T-helper 1 cell treated with Interleukin-12 subunit alpha and Interleukin-12 subunit beta and Interleukin-4 antibody, amounts not matched to agents 30 ng/mL and 1 ng/mL, for 36 hours (primary cell): ENCODE data around the gene ASXL3. TPM values are rescaled to one million over a fixed set of nuclear protein-coding genes. Genes with fewer than 3 reads are reported as not detected.

ENCODE experiments used
- intact Hi-C: fragments of 100-400 bp; cut with micrococcal nuclease; formaldehyde crosslinking; loops from one replicate; pipeline ENCODE4 v1.15.1; 2024
- total RNA-seq: library from RNA; stranded (reverse); gene quantifications from 2 replicates; pipeline ENCODE4 v1.2.3, GENCODE V29; 2022

ASXL3 gene
- total RNA-seq, 1 donor from 2014 or later, result not detected

DNA sequence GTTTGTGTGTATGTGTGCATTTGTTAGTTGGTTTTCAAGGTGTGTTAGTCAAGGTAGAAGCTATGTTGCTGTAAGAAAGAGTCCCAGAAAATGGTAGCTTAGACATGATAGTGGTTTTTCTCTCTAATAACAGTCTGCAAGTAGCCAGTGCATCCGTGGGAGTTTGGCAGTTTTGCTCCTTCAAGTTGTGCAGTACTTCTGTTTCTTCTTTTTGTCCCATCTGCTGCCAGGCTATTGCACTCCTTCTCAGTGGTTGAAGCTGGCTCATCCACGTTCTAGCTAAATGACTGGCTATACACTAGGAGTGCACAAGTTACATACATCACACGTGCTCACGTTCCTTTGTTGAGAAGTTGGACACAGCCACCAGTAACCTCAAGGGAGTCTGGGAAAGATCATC is 134.7 kb downstream of the ASXL3 start:
- intact Hi-C loops, result no loop called here

DNA sequence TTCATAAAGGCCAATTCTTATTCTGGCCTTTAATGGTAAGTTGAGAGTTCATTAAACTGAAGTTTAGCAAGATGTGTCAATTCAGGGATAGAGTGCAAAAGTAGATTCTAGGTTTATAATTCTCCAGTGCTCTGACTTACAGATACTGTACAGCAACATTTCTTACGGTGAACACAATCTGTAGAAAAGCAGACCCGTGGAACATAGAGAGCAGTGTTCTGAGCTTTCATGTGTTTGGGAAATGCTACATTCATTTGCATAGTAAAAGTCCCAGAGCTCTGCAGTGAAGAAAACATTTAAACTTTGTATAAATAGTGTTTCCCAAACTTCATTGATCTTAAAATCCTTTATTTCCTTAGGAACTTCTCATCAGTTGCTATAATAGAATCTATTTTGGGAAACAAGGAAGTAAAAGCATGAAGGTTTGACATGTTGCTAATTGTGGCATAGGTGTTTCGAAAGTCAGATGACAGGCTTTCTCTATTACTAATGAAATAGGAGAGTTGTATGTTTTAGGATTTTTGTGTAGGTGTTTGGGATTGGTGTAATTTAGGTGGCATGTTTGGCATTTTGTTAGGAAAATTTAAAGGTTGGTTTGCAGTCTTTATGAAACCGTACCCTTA is 138.2 kb downstream of the ASXL3 start:
- intact Hi-C loops, result no loop called here

DNA sequence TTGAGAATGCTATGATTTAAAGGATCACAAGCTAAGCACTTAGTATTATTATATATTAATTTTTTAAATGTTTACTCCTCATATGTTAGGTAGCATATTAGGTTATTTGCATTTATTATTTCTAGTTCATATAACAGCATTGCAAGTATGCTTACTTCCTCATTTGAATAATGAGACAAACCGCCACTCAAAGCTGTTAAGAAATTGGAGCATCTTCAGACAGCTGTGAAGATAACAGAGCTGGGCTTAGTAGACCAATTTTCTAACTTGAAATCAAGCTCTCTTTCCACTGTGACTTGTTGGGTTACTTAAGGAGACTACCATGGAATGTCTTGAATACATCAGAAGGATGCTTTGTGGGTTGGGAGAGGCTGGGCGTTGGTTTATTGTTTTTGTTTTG is 139.3 kb downstream of the ASXL3 start:
- intact Hi-C loops, result no loop called here

DNA sequence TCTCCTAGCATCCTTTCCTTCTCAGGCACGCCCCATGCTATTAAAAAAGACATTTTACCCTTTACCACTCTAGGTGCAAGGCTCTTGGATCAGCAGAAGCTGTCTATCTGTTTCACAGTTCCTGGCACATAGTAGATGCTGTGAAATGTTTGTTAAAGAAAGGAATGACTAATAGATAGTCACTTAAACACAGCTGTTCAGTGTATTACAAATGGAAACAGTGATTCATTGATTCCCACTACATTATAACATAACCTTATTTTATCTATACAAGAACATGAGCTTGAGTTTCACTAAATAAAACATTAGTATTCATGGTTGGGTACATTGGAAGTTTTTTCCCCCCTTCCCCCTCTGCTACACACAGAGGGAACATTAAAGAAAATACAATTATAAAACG is 142.1 kb downstream of the ASXL3 start:
- intact Hi-C loops, result no loop called here

DNA sequence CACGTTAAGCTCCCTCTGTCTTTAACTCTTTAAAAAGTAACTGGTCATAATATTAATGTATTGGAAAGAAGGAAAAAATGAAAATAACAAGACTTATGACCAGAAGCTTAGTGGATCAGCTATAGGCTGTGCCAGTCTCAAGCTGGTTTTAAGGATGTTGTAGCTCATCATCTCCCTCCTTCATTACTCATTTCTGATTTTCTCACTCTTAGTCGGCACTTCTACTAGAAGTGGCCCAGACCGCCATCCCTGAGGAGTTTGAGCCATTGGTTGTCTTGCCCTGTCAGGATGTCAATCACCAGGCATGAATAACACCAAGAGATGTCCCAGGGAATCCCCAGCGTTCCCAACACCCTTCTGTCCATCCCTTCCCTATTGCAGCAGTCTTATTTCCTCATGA is 151.5 kb downstream of the ASXL3 start:
- intact Hi-C loops, result no loop called here

DNA sequence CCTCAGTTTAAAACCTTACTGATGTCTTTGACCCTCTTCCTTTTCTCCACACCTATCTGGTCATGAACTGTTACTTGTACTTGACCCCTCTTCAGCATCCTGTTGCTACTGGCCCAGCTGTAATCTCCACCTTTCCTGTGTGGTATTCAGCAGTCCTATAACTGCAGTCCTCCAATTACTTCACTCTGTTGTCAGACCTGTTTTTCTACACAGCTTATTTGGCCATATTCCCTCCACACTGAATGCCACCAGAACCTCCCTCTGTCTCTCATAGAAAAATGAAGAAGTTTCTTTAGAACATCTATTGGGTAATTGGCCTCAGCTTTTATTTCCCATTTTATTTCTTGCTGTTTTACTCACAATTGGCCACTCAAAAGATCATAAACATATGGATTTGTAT is 155.4 kb downstream of the ASXL3 start:
- intact Hi-C loops, result no loop called here

DNA sequence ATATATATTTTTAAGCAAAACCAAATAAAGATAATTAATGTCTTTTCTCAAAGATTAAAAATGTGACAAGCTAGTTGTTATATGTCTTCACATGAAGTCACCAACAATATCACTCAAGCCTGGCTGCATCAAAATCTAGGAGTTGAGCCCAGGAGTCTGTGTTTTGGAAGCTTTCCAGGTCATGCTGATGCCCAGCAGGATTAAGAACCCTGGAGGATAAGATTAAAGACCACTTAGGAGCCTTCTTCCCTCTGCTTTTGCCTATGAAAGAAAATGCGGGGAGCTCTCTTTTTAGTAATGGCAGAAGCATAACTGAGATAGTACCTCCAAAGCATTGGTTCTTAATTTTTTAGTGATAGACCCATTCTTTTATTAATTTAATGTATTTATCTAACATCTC is 157.4 kb downstream of the ASXL3 start:
- intact Hi-C loops, result no loop called here

DNA sequence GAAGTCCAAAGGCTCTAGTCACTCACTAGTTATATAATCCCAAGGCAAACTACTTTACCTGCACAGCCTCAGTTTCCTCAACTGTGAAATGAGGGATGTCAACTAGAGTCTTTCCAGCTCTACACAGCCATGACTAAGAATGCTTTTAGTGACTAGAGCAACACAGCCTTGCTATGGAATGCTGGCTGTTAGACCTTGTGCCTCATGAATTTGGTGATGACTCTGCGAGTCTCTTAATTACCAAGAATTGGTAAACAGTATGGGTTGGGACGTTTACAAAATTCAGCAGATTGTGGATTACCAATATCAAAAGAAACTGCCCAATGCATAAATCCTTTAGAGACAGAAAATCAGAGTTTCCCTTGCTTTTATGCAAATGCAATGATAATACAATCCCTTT is 163.7 kb downstream of the ASXL3 start:
- intact Hi-C loops, result no loop called here

DNA sequence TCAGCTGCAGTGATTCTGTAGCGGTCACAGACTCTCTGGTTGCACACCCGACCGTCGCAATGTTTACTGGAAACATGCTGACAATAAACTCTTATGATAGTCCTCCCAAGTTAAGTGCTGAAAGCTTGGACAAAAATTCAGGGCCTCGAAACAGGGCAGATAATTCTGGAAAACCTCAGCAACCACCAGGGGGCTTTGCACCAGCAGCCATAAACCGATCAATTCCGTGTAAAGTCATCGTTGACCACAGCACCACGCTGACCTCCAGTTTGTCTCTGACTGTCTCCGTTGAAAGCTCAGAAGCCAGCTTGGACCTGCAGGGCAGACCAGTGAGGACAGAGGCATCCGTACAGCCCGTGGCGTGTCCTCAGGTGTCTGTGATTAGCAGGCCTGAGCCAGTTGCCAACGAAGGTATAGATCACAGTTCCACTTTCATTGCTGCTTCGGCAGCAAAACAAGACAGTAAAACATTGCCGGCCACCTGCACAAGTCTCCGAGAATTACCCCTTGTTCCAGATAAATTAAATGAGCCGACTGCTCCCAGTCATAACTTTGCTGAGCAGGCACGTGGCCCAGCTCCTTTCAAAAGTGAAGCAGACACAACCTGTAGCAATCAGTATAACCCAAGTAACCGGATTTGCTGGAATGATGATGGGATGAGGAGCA is 166.1 kb downstream of the ASXL3 start:
- intact Hi-C loops, result no loop called here

DNA sequence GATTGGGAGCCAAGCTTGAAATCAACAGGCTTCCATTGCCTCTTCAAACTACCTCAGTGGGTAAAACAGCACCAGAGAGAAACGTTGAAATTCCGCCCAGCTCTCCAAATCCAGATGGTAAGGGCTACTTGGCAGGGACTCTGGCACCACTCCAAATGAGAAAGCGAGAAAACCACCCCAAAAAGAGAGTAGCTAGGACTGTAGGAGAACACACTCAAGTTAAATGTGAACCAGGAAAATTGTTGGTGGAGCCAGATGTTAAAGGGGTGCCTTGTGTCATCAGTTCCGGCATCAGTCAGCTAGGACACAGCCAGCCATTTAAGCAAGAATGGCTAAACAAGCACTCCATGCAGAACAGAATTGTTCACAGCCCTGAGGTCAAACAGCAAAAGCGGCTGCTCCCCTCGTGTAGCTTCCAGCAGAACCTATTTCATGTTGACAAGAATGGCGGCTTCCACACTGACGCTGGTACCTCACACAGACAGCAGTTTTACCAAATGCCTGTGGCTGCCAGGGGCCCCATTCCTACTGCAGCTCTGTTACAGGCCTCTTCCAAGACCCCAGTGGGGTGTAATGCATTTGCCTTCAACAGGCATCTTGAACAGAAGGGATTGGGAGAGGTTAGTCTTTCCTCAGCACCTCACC is 167.3 kb downstream of the ASXL3 start:
- intact Hi-C loops, result no loop called here

DNA sequence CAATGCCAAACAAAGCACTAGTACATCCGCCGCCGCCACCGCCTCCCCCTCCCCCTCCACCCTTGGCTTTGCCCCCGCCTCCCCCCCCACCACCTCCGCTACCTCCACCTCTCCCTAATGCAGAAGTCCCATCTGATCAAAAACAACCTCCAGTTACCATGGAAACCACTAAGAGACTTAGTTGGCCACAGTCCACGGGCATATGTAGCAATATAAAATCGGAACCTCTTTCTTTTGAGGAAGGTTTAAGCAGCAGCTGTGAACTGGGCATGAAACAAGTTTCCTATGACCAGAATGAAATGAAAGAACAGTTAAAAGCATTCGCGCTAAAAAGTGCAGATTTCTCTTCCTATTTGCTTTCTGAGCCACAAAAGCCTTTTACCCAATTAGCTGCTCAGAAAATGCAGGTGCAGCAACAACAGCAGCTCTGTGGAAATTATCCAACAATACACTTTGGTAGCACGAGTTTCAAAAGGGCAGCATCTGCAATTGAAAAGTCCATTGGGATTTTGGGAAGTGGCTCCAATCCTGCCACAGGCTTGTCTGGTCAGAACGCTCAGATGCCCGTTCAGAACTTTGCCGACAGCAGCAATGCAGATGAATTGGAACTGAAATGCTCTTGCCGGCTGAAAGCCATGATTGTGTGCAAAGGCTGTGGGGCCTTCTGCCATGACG is 168.0 kb downstream of the ASXL3 start:
- intact Hi-C loops, result no loop called here

DNA sequence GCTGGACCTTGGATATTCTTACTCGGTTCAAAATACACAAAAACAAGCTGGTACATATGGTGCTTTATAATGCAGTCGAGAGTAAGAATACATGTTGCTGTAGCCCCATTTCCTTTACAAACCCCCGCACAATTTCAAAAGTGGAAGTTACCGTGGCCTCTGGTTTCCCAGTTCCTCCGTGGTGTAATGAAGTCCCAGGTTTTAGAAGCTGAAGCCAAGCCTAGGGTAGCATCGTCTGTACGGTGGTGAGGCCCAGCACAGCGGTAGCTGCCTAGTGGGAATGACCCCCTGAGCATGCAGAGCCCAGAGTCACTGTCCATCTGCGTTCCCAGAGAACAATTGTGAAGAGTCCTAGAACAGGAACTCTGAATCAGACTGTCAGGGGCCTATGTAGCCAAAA is 171.8 kb downstream of the ASXL3 start:
- intact Hi-C loops, result loop anchor here (5.0 kb wide), 1 partner anchor 1037 kb away; no protein-coding TSS in a partner anchor

DNA sequence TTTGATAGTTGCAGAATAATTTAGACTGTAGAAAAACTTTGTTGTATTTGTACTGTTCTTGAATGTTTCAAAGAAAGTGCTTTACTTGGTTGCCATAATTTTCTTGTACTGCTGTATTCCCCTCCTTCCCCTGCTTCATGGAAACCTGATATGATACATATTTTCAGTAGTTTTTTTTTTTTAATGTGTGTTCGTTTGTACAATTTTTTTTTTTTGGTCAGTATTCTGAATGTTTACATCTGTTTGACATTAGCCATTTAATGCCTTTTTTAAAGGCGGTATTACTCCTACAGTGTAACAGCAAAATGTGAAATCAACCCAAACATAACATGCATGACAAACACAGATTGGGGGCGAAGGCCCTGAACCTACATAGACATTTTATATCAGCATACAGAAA is 172.3 kb downstream of the ASXL3 start:
- intact Hi-C loops, result loop anchor here (5.0 kb wide), 1 partner anchor 1037 kb away; no protein-coding TSS in a partner anchor

DNA sequence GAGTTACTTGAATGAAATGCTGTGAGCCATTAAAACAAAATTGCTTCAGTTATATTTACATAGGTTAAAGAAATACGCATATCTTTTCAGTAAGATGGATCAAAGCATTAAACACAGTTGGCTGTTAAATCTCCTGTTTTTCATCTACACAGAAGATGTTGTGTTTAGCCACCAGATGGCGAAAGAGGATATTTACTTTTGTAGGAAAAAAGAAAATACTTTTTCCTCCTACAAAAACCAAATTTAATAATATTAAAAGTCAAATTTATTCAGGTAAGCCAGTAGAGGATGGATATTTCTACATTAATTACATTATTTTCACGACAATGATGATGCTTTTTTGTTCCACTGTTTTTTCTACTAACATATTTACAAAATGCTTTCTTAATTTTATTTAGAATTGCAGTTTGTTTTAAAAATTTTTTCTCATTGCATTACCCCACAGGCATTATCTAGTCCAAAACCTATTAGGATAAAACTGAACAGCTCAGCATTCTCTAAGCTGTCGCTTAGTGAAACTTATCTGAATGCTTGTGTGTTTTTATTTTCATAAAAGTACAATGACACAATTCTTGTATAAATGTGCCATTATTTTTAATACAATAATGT is 173.7 kb downstream of the ASXL3 start:
- intact Hi-C loops, result loop anchor here (5.0 kb wide), 1 partner anchor 1036 kb away; no protein-coding TSS in a partner anchor

DNA sequence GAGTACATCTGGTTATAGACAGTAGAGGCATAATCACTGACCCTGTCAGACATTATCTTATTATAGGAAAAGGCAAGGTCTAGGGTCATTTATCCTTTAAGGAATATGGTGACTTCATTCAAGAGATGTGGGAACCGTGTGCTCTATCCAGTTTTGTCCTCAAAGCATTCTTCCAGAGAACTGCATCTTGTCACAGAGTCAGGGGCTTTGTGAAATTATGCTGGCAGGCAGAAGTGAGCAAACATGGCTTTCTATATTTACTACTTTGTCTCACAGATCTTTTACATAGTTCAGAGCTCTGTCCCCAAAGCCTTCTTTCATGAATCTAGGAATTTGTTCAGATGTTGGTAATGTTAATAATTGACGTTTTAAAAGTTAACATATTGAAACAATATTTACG is 177.4 kb downstream of the ASXL3 start:
- intact Hi-C loops, result no loop called here

DNA sequence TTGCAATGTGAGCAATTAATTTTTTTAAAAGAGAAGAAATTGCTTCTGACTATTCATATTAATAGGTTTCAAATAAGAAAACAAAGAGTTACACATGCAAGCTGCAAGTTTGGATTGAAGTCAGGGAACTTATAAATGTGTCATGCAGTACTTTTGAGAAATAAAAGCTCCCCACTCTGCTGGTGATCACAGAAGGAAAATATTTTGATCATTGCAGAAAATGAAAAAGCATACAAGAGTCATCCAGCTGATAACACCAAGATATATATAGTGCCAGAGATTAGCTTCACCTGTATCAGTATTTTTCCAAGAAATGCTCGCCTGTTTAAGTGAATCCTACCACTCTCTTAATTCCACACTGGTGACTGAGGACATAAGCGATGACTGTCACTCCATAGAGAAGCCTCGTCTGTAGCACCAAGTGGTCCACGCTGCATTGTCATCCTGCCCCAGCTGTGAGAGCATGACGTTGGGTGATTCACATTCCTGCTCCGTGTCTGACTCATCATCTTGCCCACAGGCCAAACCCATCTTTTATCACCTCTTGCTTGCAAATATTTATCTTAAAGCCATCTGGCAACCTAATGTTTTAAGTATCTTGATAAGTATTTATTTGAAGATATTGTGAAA is 178.0 kb downstream of the ASXL3 start:
- intact Hi-C loops, result no loop called here

DNA sequence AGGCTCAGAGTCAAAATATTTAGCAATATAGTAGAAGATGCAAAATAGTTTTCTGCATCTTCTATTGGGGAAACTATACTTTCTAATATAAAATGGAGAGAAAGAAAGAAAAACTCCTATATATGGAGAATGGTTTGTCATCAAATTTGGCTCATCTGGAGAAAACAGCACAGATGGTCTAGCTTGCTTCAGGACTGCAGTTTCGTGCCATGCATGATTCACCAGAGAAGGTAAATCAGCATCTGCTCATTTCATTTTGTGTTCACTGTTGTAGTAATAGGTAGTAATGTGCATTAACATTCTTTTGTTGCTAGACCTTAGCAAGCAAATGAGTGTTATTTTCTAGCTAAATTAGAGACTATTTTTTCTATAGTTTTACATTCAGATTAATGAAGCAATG is 179.0 kb downstream of the ASXL3 start:
- intact Hi-C loops, result no loop called here

DNA sequence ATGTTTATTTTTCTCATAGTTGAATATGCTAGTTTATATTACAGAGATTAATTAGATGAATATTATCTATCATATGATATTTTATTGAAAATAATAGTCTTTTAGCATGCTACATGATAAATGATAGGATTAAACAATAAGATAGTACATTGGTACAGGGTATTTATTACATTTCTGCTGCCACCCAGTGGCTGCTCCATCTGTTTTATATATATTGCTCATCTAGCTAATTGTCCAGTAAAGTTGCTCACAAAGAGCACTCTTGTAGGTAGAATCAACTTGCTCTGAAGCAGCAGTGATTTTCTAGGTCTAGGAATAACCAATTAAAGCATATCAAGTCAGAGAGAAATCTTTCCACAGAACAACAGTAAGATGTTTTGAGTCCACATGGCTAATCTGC is 183.3 kb downstream of the ASXL3 start:
- intact Hi-C loops, result loop anchor here (1.0 kb wide), 1 partner anchor 529 kb away; no protein-coding TSS in a partner anchor

DNA sequence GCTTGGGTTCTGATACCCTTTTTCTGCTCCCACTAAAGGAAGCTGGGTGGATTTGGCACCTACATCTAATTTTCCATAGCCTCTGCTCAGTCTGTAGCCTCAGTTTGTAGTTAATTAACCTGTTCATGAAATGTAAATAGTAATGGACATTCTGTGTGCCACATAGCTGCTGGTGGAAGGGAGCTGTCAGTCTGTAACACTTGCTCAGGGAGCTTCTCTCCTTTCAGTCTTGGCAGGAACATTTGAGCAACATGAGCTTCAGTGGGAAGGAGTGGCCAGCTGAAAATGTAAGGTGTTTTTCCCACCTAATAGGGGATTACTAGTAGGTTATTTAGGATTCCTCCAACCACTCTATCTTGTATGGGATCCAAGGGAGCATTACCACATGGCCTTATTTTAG is 203.4 kb downstream of the ASXL3 start:
- intact Hi-C loops, result no loop called here
